MV-4-11 (cell line): ENCODE data around the gene CST4.
A peak's percentile ranks its signal among the peaks of the same experiment; 100 is the strongest.
"Not testable (repeated sequence)": the region's sequence is repeated elsewhere in the genome, so short reads cannot be mapped to it uniquely, and the experiment has no call there.

Experiments used
- DNase-seq: peaks from one replicate; lab custom pipeline; 2025; lab: John Stamatoyannopoulos, UW

The CST4 gene

DNA sequence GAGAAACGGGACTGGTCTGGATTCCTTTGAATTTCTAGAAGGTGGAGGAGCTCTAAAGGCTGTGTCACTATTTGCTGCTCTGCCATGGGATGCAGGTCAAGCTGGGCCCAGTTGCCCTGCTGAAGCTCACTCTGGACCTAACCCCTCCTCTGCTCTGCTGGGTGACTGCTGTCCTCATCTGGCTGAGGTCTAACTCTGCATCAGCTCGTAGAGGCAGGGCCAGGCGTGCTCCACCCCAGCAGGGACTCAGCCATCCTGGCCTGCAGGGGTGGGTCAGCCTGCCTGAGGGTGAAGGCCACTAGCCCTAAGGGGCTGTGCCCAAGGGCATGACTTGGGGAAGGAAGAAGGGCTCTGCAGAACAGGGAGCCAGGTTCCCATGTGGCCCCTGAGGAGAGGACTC, 852 bp downstream of the CST4 start:
- DNase-seq, result no peak

DNA sequence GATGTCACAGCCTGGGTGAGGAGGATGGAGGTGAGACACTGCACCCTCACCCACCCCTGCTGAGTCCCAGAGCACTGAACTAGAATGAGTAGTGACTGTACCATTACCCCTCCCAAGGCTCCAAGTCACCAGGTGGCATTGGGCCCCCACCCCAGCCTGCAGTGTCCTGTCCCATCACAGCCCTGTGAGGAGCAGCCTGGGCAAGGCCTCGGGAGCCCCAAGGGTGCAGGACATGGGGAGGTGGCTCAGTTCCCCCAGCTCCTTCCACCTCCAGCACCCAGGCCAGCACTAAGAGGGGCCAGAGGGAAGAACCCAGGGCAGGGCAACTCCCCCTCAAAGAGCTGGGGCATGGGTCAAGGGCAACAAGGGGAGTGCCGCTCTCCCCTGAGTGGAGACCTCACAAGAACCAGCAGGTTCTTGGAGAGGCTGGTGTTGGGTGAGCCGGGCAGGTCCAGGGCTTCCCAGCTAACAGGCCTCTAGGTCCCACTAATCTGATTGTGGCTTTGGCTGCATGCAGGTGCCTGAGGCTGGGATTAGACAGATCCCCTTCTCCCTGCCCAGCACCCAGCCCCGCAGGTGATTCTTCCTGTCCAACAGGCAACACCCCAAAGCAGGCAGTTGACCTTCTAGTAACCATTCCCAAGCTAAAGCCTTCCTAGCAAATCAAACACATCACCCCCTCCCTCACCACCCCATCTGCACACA, 2.6 kb downstream of the CST4 start:
- no peak for DNase-seq

GRCh38 chr20:23685529-23685896, 3.3 kb downstream of the CST4 start:
- not testable (repeated sequence) for DNase-seq

GRCh38 chr20:23684261-23684660, 4.6 kb downstream of the CST4 start:
- DNase-seq, result no peak

DNA sequence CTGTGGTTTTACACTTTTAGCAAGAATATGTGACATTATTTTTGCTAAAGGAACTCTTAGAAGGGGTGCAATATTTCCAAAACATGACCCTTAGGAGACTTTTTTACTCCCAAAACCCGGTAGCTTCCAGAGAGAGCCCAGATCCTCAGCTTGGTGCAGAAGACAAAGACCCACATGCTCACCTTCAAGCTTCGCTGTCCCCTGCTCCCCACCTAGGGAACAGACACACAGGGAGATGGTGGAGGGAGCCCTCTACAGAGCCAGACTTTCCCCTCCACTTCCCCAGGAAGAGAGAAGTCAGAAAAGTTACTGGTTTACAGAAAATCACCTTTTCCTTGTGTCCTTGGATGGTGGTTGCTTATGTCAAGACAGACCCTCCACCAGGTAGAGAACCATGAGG, 5.0 kb downstream of the CST4 start:
- no peak for DNase-seq

DNA sequence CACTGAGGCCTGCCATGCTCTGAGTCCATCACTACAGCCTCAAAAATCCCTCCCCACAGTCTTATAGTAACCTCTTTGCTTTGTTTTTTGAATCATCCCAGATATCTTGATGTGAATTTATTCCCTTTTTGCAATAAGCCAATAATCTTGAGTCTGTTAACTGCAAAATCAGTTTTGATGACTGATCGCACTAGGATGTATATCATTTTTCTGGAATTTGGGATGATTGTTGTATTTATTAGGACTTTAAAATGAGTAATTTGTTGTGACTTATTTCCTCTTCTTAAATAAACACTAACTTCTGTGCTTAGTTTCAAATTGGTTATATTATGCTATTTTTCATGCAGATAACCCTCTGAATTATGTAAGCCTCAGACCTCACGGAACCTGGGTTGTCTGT, 5.6 kb downstream of the CST4 start:
- no peak for DNase-seq

DNA sequence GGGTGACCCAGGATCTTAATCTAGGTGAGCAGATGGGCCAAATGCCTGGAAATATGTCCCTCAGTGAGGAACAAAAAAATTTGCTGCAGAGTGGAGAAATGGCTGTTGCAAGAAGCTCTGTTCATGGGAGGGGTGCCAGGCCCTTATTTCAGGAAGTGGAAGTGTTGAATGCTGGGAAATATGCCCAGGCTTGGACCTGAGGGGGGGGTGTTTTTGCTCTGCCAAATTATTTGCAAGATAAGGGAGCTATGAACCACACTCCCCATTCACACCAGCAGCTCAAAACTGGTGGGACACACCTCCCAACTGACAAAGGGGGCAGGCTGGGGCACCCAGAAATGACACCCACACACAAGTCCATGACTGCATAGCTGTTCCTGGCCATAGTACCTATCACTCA, 8.7 kb downstream of the CST4 start:
- DNase-seq, result peak; percentile 53

DNA sequence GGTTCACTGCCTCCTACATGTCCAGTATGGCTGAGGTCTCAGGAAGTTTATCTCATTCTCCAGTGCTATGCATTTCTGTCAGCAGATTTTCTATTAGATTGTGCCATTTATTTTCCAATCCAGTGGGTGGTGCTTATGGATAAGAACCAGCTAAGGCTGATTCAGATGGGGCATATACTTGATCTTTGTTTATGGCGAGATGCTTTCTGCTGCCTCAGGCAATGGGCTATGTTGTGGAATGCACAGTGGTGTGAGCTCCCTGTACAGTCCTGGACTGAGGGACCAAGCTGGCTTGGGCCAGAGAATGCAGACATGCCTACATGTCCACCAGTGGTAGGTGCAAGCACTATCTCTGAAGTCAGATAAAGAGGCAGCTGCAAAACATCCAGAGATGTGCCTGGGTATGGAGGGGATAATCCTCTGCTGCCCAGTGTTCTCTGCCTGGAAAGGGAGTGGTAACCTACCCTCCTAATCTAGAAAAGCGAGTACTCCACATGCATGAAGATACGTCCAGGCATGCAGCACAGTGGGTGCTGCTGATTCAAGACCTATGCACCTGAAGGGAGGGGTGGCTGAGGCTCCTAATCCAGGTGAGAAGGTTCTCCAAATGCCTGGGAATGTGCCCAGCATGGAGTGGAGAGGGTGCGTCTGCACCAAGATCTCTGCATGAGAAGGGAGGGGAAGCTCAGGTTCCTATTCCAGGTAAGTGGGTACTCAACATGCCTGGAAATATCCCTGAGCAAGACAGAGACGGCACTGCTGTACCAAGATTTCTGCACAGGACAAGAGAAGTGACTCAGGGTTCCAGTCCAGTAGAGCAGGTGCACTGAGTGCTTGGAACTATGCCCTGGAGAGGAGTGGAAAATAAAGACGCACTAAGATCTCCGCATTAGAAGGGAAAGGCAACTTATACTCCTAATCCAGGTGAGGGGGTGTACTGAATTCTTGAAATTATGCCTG, 9.4 kb downstream of the CST4 start:
- no peak for DNase-seq

DNA sequence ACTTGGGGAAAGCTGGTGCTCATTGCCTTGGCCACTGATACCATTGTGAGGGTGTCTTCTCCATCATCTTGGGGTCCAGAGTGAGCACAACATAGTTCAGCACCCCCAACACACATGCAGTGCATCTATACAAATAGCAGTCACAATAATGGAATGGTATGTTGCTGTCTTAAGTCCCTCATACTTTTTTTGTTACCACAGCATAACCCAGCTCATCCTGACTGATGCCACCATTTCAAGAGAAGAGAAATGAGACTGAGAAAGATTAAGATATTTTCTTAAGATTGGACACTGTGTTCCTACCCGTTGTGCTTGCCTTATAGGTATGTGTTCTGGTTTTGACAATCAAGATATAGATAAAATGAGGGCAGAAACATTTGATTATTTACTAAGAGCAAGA, 15.6 kb downstream of the CST4 start:
- DNase-seq, result no peak

GRCh38 chr20:23672158-23672557, 16.7 kb downstream of the CST4 start:
- no peak for DNase-seq

GRCh38 chr20:23671479-23671878, 17.4 kb downstream of the CST4 start:
- DNase-seq, result no peak

DNA sequence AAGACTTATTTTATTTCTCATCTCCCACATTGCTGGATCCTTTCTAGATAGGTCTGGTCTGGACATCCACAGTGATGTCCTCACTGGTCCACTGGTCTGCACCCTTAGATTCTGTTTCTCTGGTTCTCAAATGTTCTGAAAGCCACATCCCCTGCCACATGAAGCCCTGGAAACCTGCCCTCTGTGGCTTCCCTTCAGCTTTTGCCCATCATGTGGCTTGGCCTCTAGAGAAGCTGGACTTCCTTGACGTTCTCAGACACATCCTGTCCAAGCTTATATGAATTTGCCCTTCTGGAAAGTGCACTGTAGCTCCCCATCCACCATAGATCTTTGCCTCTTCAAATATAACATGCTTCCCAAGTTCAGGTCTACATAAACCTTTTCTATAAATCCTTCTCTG, 18.5 kb downstream of the CST4 start:
- no peak for DNase-seq

- DNase-seq, result no peak
These were observed 19.0 kb downstream of the CST4 start for GRCh38 chr20:23669866-23670265.

- no peak for DNase-seq
These were observed 19.5 kb downstream of the CST4 start for GRCh38 chr20:23669327-23669726.

- DNase-seq, result peak; percentile 27
These were observed 20.3 kb downstream of the CST4 start for GRCh38 chr20:23668477-23668951.

DNA sequence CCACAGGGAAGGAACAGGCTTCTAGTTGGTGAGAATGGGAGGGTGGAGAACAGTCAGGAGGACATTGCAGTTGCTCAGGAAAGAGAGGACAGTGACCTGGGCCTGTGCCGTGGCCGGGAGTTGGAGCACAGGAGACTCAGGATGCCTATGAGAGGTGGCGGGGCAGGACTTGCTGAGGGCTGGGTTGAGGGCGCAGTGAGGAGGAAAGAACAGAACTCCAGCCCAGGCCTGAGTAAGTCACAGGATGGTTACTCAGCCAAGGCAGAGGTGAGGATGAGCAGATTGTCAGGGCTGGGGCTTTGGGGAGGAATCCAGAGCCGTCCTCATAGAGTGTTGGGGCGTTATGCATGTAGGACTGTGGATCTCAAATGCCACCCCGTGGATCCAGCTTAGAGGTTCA, 21.2 kb downstream of the CST4 start:
- DNase-seq, result no peak

GRCh38 chr20:23666698-23667097, 22.1 kb downstream of the CST4 start:
- DNase-seq, result no peak

DNA sequence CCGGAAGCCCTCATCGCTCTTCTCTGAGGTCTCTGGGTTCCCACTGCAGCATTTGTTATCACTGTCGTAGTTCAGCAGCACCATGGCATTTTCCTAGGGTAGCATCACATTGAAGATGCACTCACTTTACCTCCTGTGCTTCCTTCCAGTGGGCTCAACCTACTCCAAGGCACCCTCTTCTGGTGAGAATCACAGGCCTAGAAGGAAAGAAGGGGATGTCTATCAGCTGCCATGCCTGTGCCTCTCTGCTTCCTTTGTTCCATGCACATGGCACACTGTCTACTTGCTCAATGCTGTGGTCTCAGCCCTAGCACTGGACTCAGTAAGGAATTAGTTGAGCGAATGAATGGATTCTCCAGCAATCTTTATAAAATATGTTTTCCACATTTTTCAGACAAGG, 22.6 kb downstream of the CST4 start:
- DNase-seq, result peak; percentile 36

DNA sequence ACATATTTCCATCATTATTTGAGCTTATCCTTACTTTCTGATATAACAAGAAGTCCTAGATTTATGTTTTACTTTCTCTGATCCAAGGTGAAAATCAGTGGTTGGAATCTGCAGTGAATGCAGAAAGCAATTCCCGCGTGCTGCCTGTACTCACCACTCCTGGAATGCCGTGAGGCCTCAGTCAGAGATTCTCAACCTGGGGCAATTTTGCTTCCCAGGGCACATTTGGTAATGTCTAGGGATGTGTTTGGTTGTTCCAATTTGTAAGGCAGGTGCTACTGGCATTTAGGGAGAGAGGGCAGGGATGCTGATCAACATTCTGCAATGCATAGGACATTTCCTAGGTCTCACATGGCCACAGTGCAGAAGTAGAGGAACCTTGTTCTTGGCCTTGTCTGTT, 23.9 kb downstream of the CST4 start:
- DNase-seq, result no peak

DNA sequence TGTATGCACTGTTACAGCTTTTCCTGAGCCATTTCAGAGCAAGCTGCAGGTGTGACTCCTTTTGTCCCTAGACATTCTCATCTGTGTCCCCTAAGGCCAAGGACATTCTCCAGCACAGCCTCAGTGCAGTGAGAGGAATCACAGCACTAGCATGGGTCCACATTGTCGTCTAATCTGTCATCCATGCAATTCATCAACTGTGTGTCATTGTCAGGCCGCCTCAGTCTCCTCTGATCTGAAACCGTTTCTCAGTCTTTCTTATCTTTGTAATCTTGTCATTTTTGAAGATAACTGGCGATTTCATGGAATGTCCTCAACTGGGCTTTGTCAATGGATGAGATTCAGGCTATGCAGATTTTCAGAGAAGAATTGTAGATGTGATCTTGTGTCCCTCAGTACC, 24.8 kb downstream of the CST4 start:
- DNase-seq, result not testable (repeated sequence)

GRCh38 chr20:23663180-23663579, 25.7 kb downstream of the CST4 start:
- DNase-seq, result no peak

DNA sequence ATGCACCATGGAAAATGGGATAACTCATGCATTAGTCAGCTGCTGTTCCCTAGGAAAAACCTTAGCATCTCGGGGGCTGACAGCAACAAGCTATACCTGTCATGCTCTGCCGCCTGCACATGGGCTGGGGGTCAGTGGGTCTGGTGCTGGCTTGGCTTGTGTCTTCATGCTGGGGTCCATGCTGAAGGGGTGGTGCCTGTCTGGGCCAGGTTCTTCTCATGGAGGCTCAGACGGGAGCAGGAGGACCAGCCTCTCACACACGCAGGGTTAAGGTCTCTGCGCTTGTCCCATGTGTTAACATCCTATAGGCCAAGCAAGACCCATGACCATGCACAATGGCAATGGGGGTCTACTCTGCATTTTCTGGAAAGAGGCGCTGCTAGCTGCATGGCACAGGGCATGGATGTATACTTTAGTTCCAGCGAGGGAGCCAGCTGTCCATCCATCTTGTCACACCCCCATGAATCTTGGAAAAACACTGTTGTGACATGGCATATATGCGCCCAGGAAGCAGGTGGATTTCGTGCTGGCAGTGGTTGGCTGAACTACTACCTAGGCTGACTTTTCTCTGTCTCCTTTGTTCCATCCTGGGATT, 26.5 kb downstream of the CST4 start:
- DNase-seq, result no peak

GRCh38 chr20:23661002-23661429, 27.8 kb downstream of the CST4 start:
- no peak for DNase-seq
